ENCODE measurements around the gene NECAB2.
"Not testable (repeated sequence)": the region's sequence is repeated elsewhere in the genome, so short reads cannot be mapped to it uniquely, and the experiment has no call there.

DNA sequence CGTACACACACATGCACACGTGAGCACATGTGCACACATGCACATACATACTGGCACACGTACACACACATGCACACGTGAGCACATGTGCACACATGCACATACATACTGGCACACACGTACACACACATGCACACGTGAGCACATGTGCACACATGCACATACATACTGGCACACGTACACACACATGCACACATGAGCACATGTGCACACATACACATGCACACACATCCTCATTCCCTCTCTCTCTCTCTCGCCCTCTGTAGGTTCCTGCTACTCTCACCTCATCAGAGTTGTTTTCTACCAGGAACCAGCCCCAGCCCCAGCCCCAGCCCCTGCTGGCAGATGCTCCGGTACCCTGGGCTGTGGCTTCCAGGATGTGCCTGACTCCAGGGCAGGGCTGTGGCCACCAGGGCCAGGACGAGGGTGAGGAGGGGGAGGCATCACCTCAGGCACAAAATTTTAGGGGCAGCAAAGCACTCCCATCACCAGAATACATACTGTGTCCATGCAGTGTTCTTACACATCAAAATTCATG is 17.1 kb upstream of the NECAB2 start:
- TF ChIP-seq, protein P1, sequence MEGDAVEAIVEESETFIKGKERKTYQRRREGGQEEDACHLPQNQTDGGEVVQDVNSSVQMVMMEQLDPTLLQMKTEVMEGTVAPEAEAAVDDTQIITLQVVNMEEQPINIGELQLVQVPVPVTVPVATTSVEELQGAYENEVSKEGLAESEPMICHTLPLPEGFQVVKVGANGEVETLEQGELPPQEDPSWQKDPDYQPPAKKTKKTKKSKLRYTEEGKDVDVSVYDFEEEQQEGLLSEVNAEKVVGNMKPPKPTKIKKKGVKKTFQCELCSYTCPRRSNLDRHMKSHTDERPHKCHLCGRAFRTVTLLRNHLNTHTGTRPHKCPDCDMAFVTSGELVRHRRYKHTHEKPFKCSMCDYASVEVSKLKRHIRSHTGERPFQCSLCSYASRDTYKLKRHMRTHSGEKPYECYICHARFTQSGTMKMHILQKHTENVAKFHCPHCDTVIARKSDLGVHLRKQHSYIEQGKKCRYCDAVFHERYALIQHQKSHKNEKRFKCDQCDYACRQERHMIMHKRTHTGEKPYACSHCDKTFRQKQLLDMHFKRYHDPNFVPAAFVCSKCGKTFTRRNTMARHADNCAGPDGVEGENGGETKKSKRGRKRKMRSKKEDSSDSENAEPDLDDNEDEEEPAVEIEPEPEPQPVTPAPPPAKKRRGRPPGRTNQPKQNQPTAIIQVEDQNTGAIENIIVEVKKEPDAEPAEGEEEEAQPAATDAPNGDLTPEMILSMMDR (IDR thresholded peaks at IDR 0.05; ENCODE audit: low read depth, low read length, poor library complexity, severe bottlenecking) = not testable (repeated sequence)
- not testable (repeated sequence) for TF ChIP-seq EZH2phosphoT487 (IDR thresholded peaks at IDR 0.05; ENCODE audit: borderline replicate concordance, low read length)

Data from DOHH2 (cell line).